GM21576 (cell line): ENCODE measurements around the gene TNFRSF1A.
"Not testable (repeated sequence)": the region's sequence is repeated elsewhere in the genome, so short reads cannot be mapped to it uniquely, and the experiment has no call there.

Experiments
- ATAC-seq: cut with Tn5 transposase; IDR thresholded peaks from one replicate; pipeline ENCODE4 v1.9.1; 2021; ENCODE audit warnings: mild to moderate bottlenecking, moderate library complexity; ENCODE audit not compliant: unreplicated experiment

Gene TNFRSF1A

GRCh38 chr12:6307529-6307928, 34.3 kb downstream of the TNFRSF1A start:
- no peak for ATAC-seq

- no peak for ATAC-seq
Measured at GRCh38 chr12:6306599-6307220, 35.2 kb downstream of the TNFRSF1A start.

- no peak for ATAC-seq
Measured at GRCh38 chr12:6306151-6306550, 35.7 kb downstream of the TNFRSF1A start.

DNA sequence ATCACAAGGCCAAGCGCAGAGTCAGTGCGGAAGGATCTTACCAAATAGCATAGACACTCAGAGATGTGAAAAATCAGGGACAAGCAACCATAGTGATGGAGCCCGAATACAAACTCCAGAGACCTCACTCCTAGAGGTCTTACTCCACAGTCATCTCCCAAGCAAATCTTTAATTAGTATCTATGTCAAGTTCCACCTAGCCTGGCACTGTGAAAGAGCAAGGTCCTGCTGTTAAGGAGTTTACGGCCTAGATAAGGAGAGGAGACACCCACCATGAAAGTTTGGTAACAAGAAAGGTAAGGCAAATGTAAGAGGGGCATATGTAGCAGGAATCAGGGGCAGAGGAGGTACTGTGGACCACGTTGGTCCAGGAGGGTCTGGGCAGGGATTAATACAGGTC, 38.8 kb downstream of the TNFRSF1A start:
- no peak for ATAC-seq

- ATAC-seq, result no peak
Measured at GRCh38 chr12:6302621-6303020, 39.3 kb downstream of the TNFRSF1A start.

DNA sequence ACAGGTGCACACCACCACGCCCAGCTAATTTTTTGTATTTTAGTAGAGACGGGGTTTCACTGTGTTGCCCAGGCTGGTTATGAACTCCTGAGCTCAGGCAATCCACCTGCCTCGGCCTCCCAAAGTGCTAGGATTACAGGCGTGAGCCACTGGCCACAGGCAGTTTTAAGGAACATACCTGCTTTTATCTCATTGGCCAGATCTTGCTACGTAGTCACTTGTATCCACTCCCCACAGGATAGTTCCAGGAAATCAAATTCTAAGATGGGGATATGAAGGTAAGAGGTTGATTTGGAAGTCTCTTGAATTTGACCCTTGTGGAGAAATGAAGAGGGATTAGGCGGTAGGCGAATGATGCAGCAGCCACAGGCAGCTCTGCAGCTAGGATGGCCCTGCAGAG, 40.2 kb downstream of the TNFRSF1A start:
- ATAC-seq, result no peak

DNA sequence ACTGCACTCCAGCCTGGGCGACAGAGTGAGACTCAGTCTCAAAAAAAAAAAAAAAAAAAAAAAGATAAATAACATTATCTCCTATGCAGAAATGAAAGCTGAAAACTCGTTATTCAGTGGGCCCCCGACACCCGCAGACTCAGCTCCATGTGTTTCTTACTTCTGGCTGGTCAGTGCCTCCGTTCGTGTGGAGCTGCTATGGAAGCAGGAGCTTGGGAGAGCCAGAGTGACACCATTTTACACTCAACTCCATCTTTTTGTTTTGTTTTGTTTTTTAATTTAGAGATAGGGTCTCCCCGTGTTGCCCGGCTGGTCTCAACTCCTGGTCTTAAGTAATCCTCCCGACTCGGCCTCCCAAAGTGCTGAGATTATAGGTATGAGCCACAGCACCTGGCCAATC, 44.7 kb downstream of the TNFRSF1A start:
- ATAC-seq, result no peak

DNA sequence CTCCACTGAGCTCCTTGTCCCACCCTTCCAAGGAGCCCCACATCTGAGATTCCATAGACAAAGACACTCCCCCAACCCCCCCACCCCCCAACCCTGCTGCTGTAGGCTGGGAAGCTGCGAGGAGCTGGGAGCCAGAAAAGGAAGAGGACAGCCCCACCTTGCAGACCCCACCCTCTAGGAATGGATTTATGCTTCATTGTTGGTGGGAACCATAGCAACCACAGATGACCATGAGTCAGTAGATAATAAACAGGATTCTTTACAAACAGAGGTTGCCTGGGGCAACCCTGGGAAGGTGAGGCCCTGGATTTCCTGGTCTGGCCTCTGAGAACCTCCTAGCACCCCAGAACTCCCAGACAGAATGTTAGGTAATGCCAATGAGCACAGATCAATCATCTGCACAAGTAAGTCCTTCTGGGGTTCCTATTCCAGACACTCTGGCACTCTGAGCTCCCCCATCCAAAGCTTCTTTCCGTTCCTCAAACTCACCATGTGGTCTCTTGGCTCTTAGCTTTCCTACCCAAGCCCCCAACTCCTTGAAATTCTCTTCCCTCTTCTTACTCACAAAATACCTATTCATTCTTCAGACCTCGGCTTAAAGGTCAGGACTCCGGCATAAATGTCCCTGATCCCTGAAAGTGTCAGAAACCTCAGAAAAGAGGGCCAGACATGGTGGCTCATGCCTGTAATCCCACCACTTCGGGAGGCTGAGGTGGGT, 46.6 kb downstream of the TNFRSF1A start:
- ATAC-seq, result no peak

GRCh38 chr12:6294156-6295093, 47.5 kb downstream of the TNFRSF1A start:
- no peak for ATAC-seq

GRCh38 chr12:6292606-6293005, 49.3 kb downstream of the TNFRSF1A start:
- no peak for ATAC-seq

- ATAC-seq, result not testable (repeated sequence)
Measured at GRCh38 chr12:6289906-6290305, 52.0 kb downstream of the TNFRSF1A start.

DNA sequence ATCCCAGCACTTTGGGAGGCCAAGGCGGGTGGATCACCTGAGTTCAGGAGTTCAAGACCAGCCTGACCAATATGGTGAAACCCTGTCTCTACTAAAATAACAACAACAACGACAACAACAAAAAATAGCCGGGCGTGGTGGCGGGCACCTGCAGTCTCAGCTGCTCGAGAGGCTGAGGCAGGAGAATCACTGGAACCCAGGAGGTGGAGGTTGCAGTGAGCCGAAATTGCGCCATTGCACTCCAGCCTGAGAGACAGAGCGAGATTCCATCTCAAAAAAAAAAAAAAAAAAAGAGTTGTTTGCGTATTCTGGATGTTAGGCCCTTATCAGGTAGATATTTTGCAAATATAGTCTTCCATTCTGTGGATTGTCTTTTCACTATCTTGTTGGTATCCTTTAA, 52.8 kb downstream of the TNFRSF1A start:
- ATAC-seq, result not testable (repeated sequence)

GRCh38 chr12:6288235-6288634, 53.6 kb downstream of the TNFRSF1A start:
- ATAC-seq, result no peak

DNA sequence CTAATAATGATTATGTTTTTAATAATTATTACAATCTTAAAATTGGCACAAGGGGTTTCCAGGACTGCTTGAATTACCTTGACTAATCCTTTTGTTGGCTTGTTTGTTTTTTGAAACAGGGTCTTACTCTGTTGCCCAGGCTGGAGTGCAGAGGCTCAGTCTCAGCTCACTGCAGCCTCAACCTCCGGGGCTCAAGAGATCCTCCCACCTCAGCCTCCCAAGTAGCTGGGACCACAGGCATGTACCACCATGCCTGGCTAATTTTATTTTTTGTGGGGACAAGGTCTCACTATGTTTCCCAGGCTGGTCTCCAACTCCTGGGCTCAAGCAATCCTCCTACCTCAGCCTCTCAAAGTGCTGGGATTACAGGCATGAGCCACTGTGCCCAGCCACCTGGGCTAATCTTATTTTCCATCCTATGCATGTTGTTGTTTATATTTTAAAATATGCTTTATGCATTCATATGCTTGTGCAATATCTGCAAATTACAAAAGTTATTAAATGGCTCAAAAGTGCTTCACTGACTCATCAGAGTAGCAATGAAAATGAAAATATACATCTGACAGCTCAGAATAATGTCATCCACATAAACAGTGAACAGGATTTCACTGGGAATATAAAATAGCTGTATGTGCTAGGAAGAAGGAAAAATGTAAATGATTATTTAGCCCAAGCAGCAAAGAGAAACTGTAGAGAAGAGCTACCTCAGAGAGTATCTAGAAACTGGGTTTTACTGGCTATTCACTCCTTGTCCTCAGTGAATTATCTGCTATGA, 56.2 kb downstream of the TNFRSF1A start:
- no peak for ATAC-seq

- peak; percentile 55 for ATAC-seq
Measured at GRCh38 chr12:6285063-6285477, 56.8 kb downstream of the TNFRSF1A start.

DNA sequence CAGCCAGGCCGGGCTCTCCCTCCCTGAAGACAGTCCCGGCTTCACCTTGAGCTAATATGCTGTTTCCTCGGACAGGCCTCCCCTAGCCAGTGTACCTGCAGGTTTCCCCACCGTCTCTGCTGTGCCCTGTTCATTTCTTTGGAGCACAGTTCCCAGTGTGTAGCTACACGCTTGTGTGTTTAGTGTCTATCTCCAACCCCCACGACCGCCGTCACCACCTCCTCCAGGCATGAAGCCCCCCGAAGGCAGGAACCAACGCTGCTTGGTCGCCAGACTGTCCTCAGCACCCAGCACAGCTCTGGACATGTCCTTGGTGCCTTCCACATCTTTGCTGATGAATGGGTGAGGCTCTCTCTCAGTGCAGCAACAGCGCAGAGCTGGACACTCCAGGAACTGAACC, 57.6 kb downstream of the TNFRSF1A start:
- ATAC-seq, result no peak

DNA sequence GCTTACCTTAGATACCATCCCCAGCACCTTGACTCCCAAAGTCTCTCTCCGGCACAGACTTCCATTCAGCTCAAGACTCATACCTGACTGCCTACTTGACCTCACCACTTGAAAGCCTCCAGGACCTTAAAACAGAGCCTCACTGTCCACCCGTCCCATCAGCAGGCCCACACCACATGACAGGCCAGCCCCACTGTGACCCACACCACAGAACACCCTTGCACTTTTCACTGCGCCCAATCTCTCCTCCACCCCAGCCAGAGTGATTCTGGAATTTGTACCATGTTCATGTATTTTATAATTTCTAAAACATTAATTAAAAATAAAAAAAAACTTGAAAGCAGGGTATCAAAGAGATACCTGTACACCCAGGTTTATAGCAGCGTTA, 59.4 kb downstream of the TNFRSF1A start:
- ATAC-seq, result no peak

GRCh38 chr12:6281081-6281809, 60.6 kb downstream of the TNFRSF1A start:
- ATAC-seq, result no peak

DNA sequence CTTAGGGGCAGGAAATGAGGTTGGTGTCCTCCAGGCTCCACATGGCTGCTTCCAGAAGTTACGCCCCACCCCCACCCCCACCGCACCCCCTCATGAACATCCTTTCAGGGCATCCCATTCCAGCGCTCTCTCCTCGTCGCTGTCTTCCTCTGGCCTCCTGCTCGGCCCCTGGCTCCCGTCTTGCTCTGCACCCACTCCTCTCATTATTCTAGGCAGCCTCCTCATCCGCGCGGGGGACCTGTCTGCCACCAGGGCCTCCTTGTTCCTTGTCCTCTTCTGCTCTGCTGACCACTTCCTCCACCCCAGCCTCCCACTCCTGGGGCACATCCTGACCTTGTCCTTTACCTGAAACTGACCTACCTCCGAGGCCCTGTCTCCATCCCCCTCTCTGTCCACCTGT, 61.2 kb downstream of the TNFRSF1A start:
- ATAC-seq, result no peak

DNA sequence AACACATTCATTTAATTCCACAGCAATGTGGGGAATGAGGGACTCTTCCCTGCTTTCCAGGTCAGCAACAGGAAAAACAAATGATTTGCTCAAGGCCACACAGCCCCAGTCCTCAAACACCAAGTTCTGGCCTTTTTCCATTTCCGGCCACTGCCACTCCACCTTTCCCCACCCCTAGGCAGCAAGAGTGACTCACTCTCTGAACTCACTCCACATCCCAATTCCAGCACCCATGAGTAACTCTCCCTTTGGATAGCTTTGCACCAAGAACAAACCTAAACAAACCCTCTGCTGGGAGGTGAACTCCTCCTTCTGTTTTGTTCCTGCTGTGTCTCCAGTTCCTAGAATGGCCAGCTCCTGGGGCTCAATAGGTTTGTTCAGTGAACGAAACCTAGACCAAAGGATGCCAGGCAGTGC, 61.8 kb downstream of the TNFRSF1A start:
- no peak for ATAC-seq
